Measurements from ENCODE around the gene SEPSECS. TPM values are rescaled to one million over a fixed set of nuclear protein-coding genes. Genes with fewer than 3 reads are reported as not detected.

The SEPSECS gene
- total RNA-seq, 1 experiment from 2014 or later: 4.2 TPM

GRCh38 chr4:25172961-25173915 lies 13.0 kb upstream of the SEPSECS start:
- Histone ChIP-seq H3K4me2 (ENCODE audit: insufficient read depth, insufficient read length, low read length) (no peak overlapping the region), H2BK12ac (ENCODE audit: insufficient read length, low read depth, low read length) (no peak overlapping the region), H3K79me2 (ENCODE audit: insufficient read depth, low read length) (no peaks in the 10 kb centered on the region), H2BK5ac (ENCODE audit: insufficient read length, low read length) (no peak overlapping the region), H3K56ac (ENCODE audit: insufficient read length, low read depth, low read length) (no peak overlapping the region), H3K23ac (ENCODE audit: insufficient read length, low read depth, low read length) (no peak overlapping the region), H2BK20ac (ENCODE audit: low read depth, low read length, poor library complexity, severe bottlenecking) (no peak overlapping the region), H3K23me2 (ENCODE audit: insufficient read length, low read depth, low read length, poor library complexity, severe bottlenecking) (no peaks in the 10 kb centered on the region), H3K27ac (ENCODE audit: insufficient read length, low read depth, low read length) (no peak overlapping the region), H4K91ac (ENCODE audit: insufficient read length, low read depth, low read length) (no peak overlapping the region), H3T11ph (ENCODE audit: low read length) (no peak overlapping the region), H2BK15ac (ENCODE audit: low read depth, low read length) (no peak overlapping the region), H3K4me1 (ENCODE audit: insufficient read depth, low read length) (no peaks in the 10 kb centered on the region), H3K4ac (ENCODE audit: low read depth, low read length) (no peak overlapping the region), H4K8ac (replicated peaks; ENCODE audit: insufficient read length, low read depth, low read length) (no peak overlapping the region), H4K5ac (ENCODE audit: insufficient read length, low read depth, low read length) (no peak overlapping the region), H3K9me3 (ENCODE audit: control insufficient read depth, low read depth, low read length) (no peaks in the 10 kb centered on the region), H3K14ac (ENCODE audit: insufficient read depth, low read length) (no peak overlapping the region), H3K9ac (ENCODE audit: extremely low read depth, insufficient read length, low read length) (no peak overlapping the region), H3K27me3 (ENCODE audit: insufficient read depth, low read length) (no peaks in the 10 kb centered on the region), H2AFZ (ENCODE audit: low read length) (no peak overlapping the region), H3K18ac (ENCODE audit: insufficient read length, low read depth, low read length) (no peak overlapping the region), H3K79me1 (ENCODE audit: insufficient read depth, low read depth, low read length, poor library complexity, severe bottlenecking) (no peaks in the 10 kb centered on the region), H2BK120ac (ENCODE audit: low read depth, low read length, poor library complexity, severe bottlenecking) (no peak overlapping the region), H2AK5ac (ENCODE audit: insufficient read length, low read length) (no peak overlapping the region), H4K20me1 (ENCODE audit: control insufficient read depth, insufficient read depth, insufficient read length) (no peaks in the 10 kb centered on the region)
- H3K27me3 Mint-ChIP-seq (ENCODE audit: low read depth): no peaks in the 10 kb centered on the region
- H3K27ac Mint-ChIP-seq: no peak overlapping the region; a peak in 1 of 7 replicates
- H3K4me3 Mint-ChIP-seq: no peak overlapping the region
- DNase-seq: no peak
- no peaks in the 10 kb centered on the region; a peak in 1 of 5 replicates for H3K9me3 Mint-ChIP-seq
- H3K36me3 Mint-ChIP-seq (ENCODE audit: insufficient read depth in 1 of 3, low read depth in 3 of 3): no peaks in the 10 kb centered on the region
- WGBS (ENCODE audit: extremely low coverage, insufficient read length, low lambda C conversion rate): no CpG with 5 or more reads among the region's 3 CpGs
- no peak for TF ChIP-seq CTCF (conservative IDR thresholded peaks at IDR 0.05)
- peaks cover 0 to 7% of the 10 kb centered on the region in 2 experiments; a peak in 1 of 4 replicates for H3K4me1 Mint-ChIP-seq
